Neuronal stem cell (in vitro differentiated cells): ENCODE results near the gene ACTL7B.

Source experiments
- DNase-seq: peaks from one replicate; pipeline ENCODE4 v3.0.0-alpha.2; 2013; ENCODE audit warnings: low spot score
- H2AFZ ChIP-seq: one replicate; pipeline ENCODE4 v1.6.1; 2013; ENCODE audit warnings: mild to moderate bottlenecking, low read length, inconsistent platforms
- H2AK5ac ChIP-seq: 2 replicates; pipeline ENCODE4 v1.6.1; 2013; ENCODE audit warnings: low read depth, mild to moderate bottlenecking, inconsistent platforms, low read length, moderate library complexity, mixed read lengths
- H2BK120ac ChIP-seq: 2 replicates; pipeline ENCODE4 v1.6.1; 2013; ENCODE audit warnings: low read depth, mild to moderate bottlenecking, inconsistent platforms, low read length, moderate library complexity, mixed read lengths
- H2BK12ac ChIP-seq: one replicate; pipeline ENCODE4 v1.6.1; 2013; ENCODE audit warnings: low read length, inconsistent platforms
- H2BK15ac ChIP-seq: 2 replicates; pipeline ENCODE4 v1.6.1; 2013; ENCODE audit warnings: mild to moderate bottlenecking, low read length, inconsistent platforms, mixed read lengths
- H2BK5ac ChIP-seq: one replicate; pipeline ENCODE4 v1.6.1; 2013; ENCODE audit warnings: inconsistent platforms, mild to moderate bottlenecking, low read length, moderate library complexity
- H3K14ac ChIP-seq: one replicate; pipeline ENCODE4 v1.6.1; 2013; ENCODE audit warnings: low read length, inconsistent platforms
- H3K18ac ChIP-seq: 2 replicates; pipeline ENCODE4 v1.6.1; 2013; ENCODE audit warnings: low read length, inconsistent platforms
- H3K23ac ChIP-seq: 2 replicates; pipeline ENCODE4 v1.6.1; 2013; ENCODE audit warnings: low read depth, mild to moderate bottlenecking, mixed read lengths, low read length, inconsistent platforms; ENCODE audit not compliant: poor library complexity
- H3K27ac ChIP-seq: replicated peaks from 3 replicates; pipeline ENCODE4 v1.5.1; 2013; ENCODE audit warnings: low read length, inconsistent platforms
- H3K27me3 ChIP-seq, 3 experiments: 2 replicates each; pipeline ENCODE4 v1.6.1; 2013; ENCODE audit warnings: low read length in 3 of 3, mild to moderate bottlenecking in 2 of 3, inconsistent platforms in 1 of 3, low read depth in 1 of 3, mixed read lengths in 1 of 3, moderate library complexity in 1 of 3; ENCODE audit not compliant: control insufficient read depth in 3 of 3, insufficient read depth in 3 of 3
- H3K36me3 ChIP-seq, 2 donors: replicated peaks in 1 of 2; 2 replicates each; pipeline ENCODE4 v1.6.1; 2013; ENCODE audit warnings: low read length in 2 of 2; ENCODE audit not compliant: control insufficient read depth in 2 of 2, insufficient read depth in 2 of 2
- H3K4ac ChIP-seq: 2 replicates; pipeline ENCODE4 v1.6.1; 2013; ENCODE audit warnings: inconsistent platforms, mild to moderate bottlenecking, low read length, moderate library complexity
- H3K4me1 ChIP-seq, 2 donors: 1 replicate in 1 of 2; 2 replicates in 1 of 2; pipeline ENCODE4 v1.6.1; 2013; ENCODE audit warnings: low read length in 2 of 2, low read depth in 1 of 2; ENCODE audit not compliant: control insufficient read depth in 2 of 2, insufficient read depth in 1 of 2
- H3K4me2 ChIP-seq: one replicate; pipeline ENCODE4 v1.6.1; 2013; ENCODE audit warnings: mild to moderate bottlenecking, low read length, inconsistent platforms; ENCODE audit not compliant: insufficient read depth, poor library complexity, severe bottlenecking
- H3K4me3 ChIP-seq, 2 donors: 2 replicates each; pipeline ENCODE4 v1.5.1; 2013; ENCODE audit warnings: low read length in 2 of 2, mild to moderate bottlenecking in 2 of 2, inconsistent platforms in 1 of 2, moderate library complexity in 1 of 2
- H3K79me1 ChIP-seq: one replicate; pipeline ENCODE4 v1.6.1; 2013; ENCODE audit warnings: low read depth, mild to moderate bottlenecking, inconsistent platforms, low read length, moderate library complexity
- H3K9ac ChIP-seq: one replicate; pipeline ENCODE4 v1.6.1; 2013; ENCODE audit warnings: mild to moderate bottlenecking, low read depth, low read length, inconsistent platforms; ENCODE audit not compliant: poor library complexity
- H3K9me3 ChIP-seq, 2 donors: replicated peaks in 1 of 2; 2 replicates each; pipeline versions ENCODE3 to v1.6.1; 2013; ENCODE audit warnings: low read length in 2 of 2, mild to moderate bottlenecking in 2 of 2, inconsistent platforms in 1 of 2, low read depth in 1 of 2, mixed read lengths in 1 of 2, moderate library complexity in 1 of 2; ENCODE audit not compliant: control insufficient read depth in 2 of 2, insufficient read depth in 1 of 2
- H4K8ac ChIP-seq: one replicate; pipeline ENCODE4 v1.6.1; 2013; ENCODE audit warnings: low read depth, mild to moderate bottlenecking, inconsistent platforms, low read length, moderate library complexity
- H4K91ac ChIP-seq: one replicate; pipeline ENCODE4 v1.6.1; 2013; ENCODE audit warnings: low read length, low read depth, mild to moderate bottlenecking, inconsistent platforms; ENCODE audit not compliant: poor library complexity
- WGBS, 2 donors: extraction: QIAGEN DNeasy Blood & Tissue Kit; methylation state at CpG; one replicate each; pipeline ENCODE4 v1.1.7; 2013; ENCODE audit warnings: missing lambda C conversion rate in 2 of 2, mixed read lengths in 1 of 2; ENCODE audit not compliant: insufficient read length in 2 of 2, insufficient replicate concordance in 1 of 2; ENCODE audit errors: extremely low coverage in 2 of 2; 5-methylcytosine and 5-hydroxymethylcytosine counted together

Gene ACTL7B

GRCh38 chr9:108883085-108883484, 27.3 kb upstream of the ACTL7B start:
- Histone ChIP-seq H4K8ac (no peak overlapping the region), H3K36me3 (peaks cover 24 to 87% of the 10 kb centered on the region in 2 donors), H2BK15ac (no peak overlapping the region), H3K18ac (no peak overlapping the region), H3K4me2 (no peak overlapping the region), H2BK12ac (no peak overlapping the region), H2BK120ac (no peak overlapping the region), H3K4me1 (no peaks in the 10 kb centered on the region), H2AFZ (no peak overlapping the region), H3K4ac (no peak overlapping the region), H3K27me3 (no peaks in the 10 kb centered on the region), H2AK5ac (no peak overlapping the region), H3K4me3 (no peak overlapping the region), H3K9ac (no peak overlapping the region), H2BK5ac (no peak overlapping the region), H3K27ac (no peak overlapping the region), H3K79me1 (no peaks in the 10 kb centered on the region), H3K9me3 (peaks cover 0 to 9% of the 10 kb centered on the region in 2 donors), H4K91ac (no peak overlapping the region), H3K14ac (no peak overlapping the region), H3K23ac (no peak overlapping the region)
- no CpG with 5 or more reads among the region's 3 CpGs for WGBS, 2 donors
- DNase-seq, result no peak

GRCh38 chr9:108882052-108882888, 26.5 kb upstream of the ACTL7B start:
- Histone ChIP-seq H2AK5ac (no peak overlapping the region), H3K4me2 (no peak overlapping the region), H2AFZ (no peak overlapping the region), H3K4me1 (no peaks in the 10 kb centered on the region), H3K23ac (no peak overlapping the region), H3K27ac (no peak overlapping the region), H2BK120ac (no peak overlapping the region), H4K8ac (no peak overlapping the region), H3K14ac (no peak overlapping the region), H2BK5ac (no peak overlapping the region), H3K4ac (no peak overlapping the region), H3K9me3 (peaks cover 0 to 9% of the 10 kb centered on the region in 2 donors), H2BK12ac (no peak overlapping the region), H4K91ac (no peak overlapping the region), H3K36me3 (peaks cover 23 to 87% of the 10 kb centered on the region in 2 donors), H3K27me3 (no peaks in the 10 kb centered on the region), H3K9ac (no peak overlapping the region), H3K4me3 (no peak overlapping the region), H2BK15ac (no peak overlapping the region), H3K79me1 (no peaks in the 10 kb centered on the region), H3K18ac (no peak overlapping the region)
- WGBS, 2 donors, result no CpG with 5 or more reads among the region's 6 CpGs
- DNase-seq, result no peak

GRCh38 chr9:108880738-108881316, 25.0 kb upstream of the ACTL7B start:
- Histone ChIP-seq H2AFZ (no peak overlapping the region), H3K27ac (no peak overlapping the region), H2BK5ac (no peak overlapping the region), H4K91ac (no peak overlapping the region), H2BK12ac (no peak overlapping the region), H3K14ac (no peak overlapping the region), H3K4me2 (no peak overlapping the region), H3K4ac (no peak overlapping the region), H2BK120ac (no peak overlapping the region), H3K9me3 (peaks cover 0 to 9% of the 10 kb centered on the region in 2 donors), H3K18ac (no peak overlapping the region), H3K4me1 (no peaks in the 10 kb centered on the region), H3K36me3 (peaks cover 26 to 88% of the 10 kb centered on the region in 2 donors), H2BK15ac (no peak overlapping the region), H3K4me3 (no peak overlapping the region), H4K8ac (no peak overlapping the region), H2AK5ac (no peak overlapping the region), H3K79me1 (no peaks in the 10 kb centered on the region), H3K27me3 (no peaks in the 10 kb centered on the region), H3K9ac (no peak overlapping the region), H3K23ac (no peak overlapping the region)
- DNase-seq, result no peak
- WGBS, 2 donors, result no CpG with 5 or more reads among the region's 3 CpGs

- H2BK120ac ChIP-seq, result no peak overlapping the region
- H3K36me3 ChIP-seq, result peaks cover 27 to 95% of the 10 kb centered on the region in 2 donors
- H2AFZ ChIP-seq, result no peak overlapping the region
- no peak overlapping the region for H2AK5ac ChIP-seq
- H3K4me3 ChIP-seq, result no peak overlapping the region
- no peaks in the 10 kb centered on the region for H3K79me1 ChIP-seq
- no peak overlapping the region for H4K8ac ChIP-seq
- H3K9ac ChIP-seq, result no peak overlapping the region
- H3K27me3 ChIP-seq, result no peaks in the 10 kb centered on the region
- H3K18ac ChIP-seq, result no peak overlapping the region
- no CpG with 5 or more reads among the region's 2 CpGs for WGBS, 2 donors
- H3K14ac ChIP-seq, result no peak overlapping the region
- H2BK5ac ChIP-seq, result no peak overlapping the region
- H3K23ac ChIP-seq, result no peak overlapping the region
- H2BK12ac ChIP-seq, result no peak overlapping the region
- H3K27ac ChIP-seq, result no peak overlapping the region
- H3K9me3 ChIP-seq, result no peaks in the 10 kb centered on the region
- no peak overlapping the region for H4K91ac ChIP-seq
- no peak for DNase-seq
- no peak overlapping the region for H2BK15ac ChIP-seq
- H3K4me2 ChIP-seq, result no peak overlapping the region
- H3K4ac ChIP-seq, result no peak overlapping the region
- H3K4me1 ChIP-seq, result no peaks in the 10 kb centered on the region
These were observed 21.7 kb upstream of the ACTL7B start for GRCh38 chr9:108877524-108877923.
